Hematopoietic multipotent progenitor cell treated with erythropoietin and hydrocortisone succinate and interleukin-3 and kit ligand, for 6 days (in vitro differentiated cells): ENCODE data around the gene C2orf81.
A peak's percentile ranks its signal among the peaks of the same experiment; 100 is the strongest.
"Not testable (repeated sequence)": the region's sequence is repeated elsewhere in the genome, so short reads cannot be mapped to it uniquely, and the experiment has no call there.

ENCODE experiments used
- DNase-seq: peaks from one replicate; pipeline ENCODE4 v3.0.0-alpha.2; 2015

The C2orf81 gene

DNA sequence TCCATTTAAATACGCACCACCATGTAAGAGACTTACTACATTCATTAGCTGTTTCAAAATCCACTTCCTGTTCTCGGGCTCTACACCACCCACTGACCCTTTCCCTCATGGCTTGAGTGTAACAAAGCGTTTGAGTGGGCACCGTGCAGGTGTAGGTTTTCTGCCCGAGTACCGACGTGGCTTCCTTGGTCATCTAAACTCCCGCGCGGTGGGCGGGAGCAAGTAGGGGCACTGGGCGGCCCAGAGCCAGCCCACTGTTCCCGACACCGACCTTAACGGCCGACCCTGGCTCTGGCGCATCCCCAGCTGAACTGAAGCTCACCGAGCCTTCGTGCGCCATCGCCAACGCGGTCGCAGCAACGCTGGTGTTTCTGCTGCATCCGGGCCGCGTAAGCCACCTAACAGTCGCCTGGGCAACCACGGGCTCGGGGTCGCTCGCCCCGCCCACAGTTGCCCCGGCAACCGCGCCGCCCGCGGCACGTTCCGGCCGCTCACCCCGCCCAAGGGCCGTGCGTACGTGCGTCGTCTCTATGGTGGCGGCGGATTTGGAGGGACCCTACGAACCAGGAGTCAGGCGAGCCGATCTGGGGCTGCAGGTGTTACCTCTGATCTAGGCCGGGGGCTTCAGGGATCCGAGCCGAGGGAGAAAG is at the start of gene C2orf81, which contains the start of gene WDR54:
C2orf81 (minus strand) TSS at position 399 of the 650 bp plus-strand sequence; CDS start at position 340, 59 bp downstream.
WDR54 (plus strand) TSS at position 510 of the 650 bp plus-strand sequence. CDS start 424 bp downstream, outside the sequence.
- peak; percentile 92 for DNase-seq

- DNase-seq, result not testable (repeated sequence)
Measured at GRCh38 chr2:74470742-74471141, 49.3 kb upstream of the C2orf81 start.

DNA sequence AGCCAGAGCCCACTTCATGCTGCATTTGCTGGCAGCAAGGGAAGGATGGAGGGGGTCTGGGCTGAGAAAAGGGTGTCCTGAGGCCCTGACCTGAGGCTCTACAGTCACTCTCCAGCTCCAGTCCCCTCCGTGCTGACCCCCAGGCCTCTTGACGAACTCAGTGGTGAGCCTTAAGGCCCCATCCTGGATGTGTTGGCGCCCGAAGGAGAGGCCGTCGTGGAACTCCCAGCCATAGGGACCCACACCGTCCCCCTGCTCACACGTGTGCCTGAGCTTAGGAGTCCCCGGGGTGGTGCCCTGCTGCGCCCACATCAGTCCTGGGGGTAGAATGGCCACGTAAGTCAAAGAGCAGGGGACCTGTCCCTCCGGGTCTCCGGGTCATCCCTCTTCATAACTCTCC is 43.0 kb upstream of the C2orf81 start:
- DNase-seq, result no peak

- no peak for DNase-seq
Measured at GRCh38 chr2:74462786-74463105, 41.3 kb upstream of the C2orf81 start.

- DNase-seq, result no peak
Measured at GRCh38 chr2:74462054-74462785, 40.8 kb upstream of the C2orf81 start.

GRCh38 chr2:74461187-74462053 is 40.0 kb upstream of the C2orf81 start:
- DNase-seq, result peak; percentile 53

GRCh38 chr2:74460187-74460586 is 38.8 kb upstream of the C2orf81 start:
- not testable (repeated sequence) for DNase-seq

DNA sequence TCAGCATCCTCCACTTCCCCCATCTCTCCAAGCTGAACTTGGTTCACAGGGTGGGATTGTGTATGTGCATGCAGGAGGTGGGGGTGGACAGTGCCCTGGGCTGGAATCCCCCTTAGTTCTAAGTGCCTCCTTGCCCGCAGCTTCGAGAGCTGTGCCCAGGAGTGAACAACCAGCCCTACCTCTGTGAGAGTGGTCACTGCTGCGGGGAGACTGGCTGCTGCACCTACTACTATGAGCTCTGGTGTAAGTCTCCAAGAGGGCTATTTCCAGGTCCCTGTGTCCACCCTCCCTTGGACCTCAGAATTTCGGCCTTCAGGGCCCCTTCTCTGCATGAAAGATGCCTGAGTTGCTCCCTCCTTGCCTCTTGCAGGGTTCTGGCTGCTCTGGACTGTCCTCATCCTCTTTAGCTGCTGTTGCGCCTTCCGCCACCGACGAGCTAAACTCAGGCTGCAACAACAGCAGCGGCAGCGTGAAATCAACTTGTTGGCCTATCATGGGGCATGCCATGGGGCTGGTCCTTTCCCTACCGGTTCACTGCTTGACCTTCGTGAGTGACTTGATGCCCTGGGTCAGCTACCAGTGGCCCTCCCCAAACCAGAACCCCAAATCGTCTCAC is 38.2 kb upstream of the C2orf81 start:
- DNase-seq, result peak; percentile 2

DNA sequence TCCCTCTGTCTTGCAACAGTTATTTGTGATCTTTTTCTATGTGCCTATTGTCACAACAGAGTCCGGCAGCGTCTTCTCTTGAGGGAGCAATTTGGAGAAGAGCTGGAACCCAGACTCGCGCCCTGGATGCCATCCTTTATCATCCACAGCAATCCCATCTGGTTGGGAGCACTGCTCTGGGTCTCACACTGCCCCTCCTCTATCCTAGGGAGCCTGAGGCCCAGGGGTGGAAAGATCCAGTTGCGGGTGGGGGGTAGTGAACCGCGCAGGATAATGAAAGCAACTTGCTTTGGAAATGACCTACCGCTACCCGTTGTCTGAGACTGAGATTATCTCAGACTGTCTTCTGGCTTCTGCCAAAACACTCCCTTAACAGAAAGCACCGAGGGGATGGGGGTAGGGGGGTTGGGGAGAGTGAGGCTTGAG is 37.5 kb upstream of the C2orf81 start:
- peak; percentile 36 for DNase-seq

- DNase-seq, result peak; percentile 99
Measured at GRCh38 chr2:74458132-74458937, 36.9 kb upstream of the C2orf81 start, which contains the start of gene WBP1. Gene WBP1 (plus strand): TSS chr2:74458438. CDS start chr2:74458603, 165 bp downstream.

- DNase-seq, result peak; percentile 75
Measured at GRCh38 chr2:74457549-74458131, 36.2 kb upstream of the C2orf81 start.

- no peak for DNase-seq
Measured at GRCh38 chr2:74457129-74457548, 35.7 kb upstream of the C2orf81 start.

DNA sequence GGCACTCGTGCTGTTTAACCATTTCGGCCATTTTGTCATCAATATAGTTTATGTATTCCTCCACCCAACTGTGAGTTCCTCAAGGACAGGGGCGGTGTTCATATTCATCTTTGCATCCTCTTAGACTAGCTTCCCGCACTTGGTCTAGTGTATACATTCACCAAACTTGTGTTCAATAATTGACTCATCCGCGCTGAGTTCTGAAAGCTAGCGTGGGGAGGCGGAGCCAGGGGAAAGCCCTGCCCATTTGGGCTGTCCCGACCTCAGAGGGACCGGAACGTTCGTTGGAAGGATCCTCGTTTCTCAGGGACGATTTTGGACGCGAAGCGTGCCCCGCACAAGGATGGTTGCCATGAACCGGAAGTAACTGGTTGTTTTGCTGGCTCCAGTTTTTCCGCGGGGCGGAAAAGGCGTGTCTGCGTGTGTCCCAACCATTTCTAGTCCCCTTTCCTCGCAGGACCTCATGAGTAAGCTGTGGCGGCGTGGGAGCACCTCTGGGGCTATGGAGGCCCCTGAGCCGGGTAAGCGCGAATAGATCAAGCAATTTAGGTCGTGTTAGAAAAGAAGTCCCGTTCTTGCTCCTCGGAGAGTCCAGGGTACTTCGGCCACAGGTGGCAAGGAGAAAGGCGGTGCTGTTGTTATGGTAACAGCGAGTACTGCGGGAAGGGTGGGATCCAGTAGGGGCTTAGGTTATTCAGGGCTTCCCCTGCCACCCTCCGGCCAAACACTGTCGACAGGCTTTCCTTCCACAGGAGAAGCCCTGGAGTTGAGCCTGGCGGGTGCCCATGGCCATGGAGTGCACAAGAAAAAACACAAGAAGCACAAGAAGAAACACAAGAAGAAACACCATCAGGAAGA is 33.5 kb upstream of the C2orf81 start, which contains the start of gene INO80B:
INO80B (plus strand) TSS at position 434 of the 858 bp plus-strand sequence; CDS start at position 464, 30 bp downstream.
- DNase-seq, result peak; percentile 98

GRCh38 chr2:74450570-74451190 is 29.3 kb upstream of the C2orf81 start:
- no peak for DNase-seq

DNA sequence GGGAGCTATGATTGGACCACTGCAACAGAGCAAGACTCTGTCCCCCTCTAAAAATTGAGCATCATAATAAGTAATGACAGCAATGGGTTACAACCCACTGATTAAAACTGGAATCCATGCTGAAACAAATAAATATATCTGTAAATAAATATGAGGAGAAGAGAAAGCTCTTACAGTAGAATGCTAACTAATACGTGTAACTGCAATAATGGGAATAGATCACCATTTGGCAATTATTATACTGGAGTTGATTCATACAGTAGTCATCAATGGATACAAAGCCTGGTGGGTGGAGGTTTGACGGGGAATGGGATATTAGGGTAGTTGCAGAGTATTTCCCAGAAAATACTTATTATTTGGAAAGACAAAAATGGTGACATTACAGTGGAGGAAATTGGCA is 27.4 kb upstream of the C2orf81 start:
- no peak for DNase-seq

GRCh38 chr2:74447230-74447999 is 26.0 kb upstream of the C2orf81 start:
- DNase-seq, result no peak

GRCh38 chr2:74444498-74445318 is 23.3 kb upstream of the C2orf81 start:
- no peak for DNase-seq
